Measurements from ENCODE around the gene SPAG8. TPM values are rescaled to one million over a fixed set of nuclear protein-coding genes. Genes with fewer than 3 reads are reported as not detected.

Gene SPAG8
- total and polyA plus RNA-seq, 2 donors (not counting 1 experiment from before 2014, with no cell fraction given): 2.0 to 5.4 TPM

DNA sequence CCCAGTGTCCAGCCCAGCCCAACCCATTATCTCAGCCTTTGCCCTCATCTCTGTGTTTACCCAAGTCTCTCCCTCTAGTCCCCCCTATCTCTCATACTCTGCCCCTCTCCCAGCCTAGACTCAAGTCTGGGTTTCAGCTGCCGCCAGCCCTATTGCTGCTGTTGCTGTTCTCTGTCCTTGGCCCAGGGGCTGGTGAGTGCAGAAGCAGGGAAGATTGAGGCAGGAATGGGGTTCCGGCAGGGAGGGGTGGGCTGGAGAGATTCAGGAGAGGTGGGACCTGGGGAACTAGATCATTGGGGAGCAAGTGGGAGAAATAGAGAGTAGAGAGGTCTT lies 17.7 kb upstream of the SPAG8 start:
- Histone ChIP-seq H3K4me1 (ENCODE audit: control insufficient read depth in 2 of 2, insufficient read depth in 2 of 2, low read length in 2 of 2) (peaks cover 29 to 40% of the 10 kb centered on the region in 2 donors), H2AFZ (ENCODE audit: insufficient read depth, low read depth, low read length, poor library complexity, severe bottlenecking) (peak overlapping the region; percentile 99), H3K9ac (ENCODE audit: low read length) (peak overlapping the region; percentile 86), H3K36me3 (replicated peaks in 1 of 2; ENCODE audit: control extremely low read depth in 1 of 2, control insufficient read depth in 1 of 2, extremely low read depth in 1 of 2, insufficient read depth in 2 of 2, low read length in 1 of 2) (no peaks in the 10 kb centered on the region), H3K4me3 (ENCODE audit: control extremely low read depth in 1 of 5, extremely low read depth in 1 of 5, insufficient read depth in 1 of 5, low read depth in 2 of 5, low read length in 4 of 5) (peak overlapping the region in 4 of 5 experiments; percentile 76 to 80 (median 78)), H3K9me3 (ENCODE audit: control extremely low read depth in 1 of 3, control insufficient read depth in 2 of 3, insufficient read depth in 1 of 3, low read length in 2 of 3) (no peaks in the 10 kb centered on the region), H3K27ac (ENCODE audit: low read length in 2 of 2) (peak overlapping the region; percentile 60 to 78), H4K20me1 (ENCODE audit: control insufficient read depth, insufficient read depth, low read length, poor library complexity, severe bottlenecking) (no peaks in the 10 kb centered on the region), H3K79me2 (ENCODE audit: control insufficient read depth, insufficient read depth, low read length) (peaks cover 6% of the 10 kb centered on the region), H3K27me3 (replicated peaks in 1 of 4; ENCODE audit: control extremely low read depth in 1 of 4, control insufficient read depth in 3 of 4, insufficient read depth in 4 of 4, low read length in 3 of 4) (no peaks in the 10 kb centered on the region), H3K4me2 (replicated peaks; ENCODE audit: low read depth, low read length, poor library complexity, severe bottlenecking) (peak overlapping the region; percentile 96)
- CTCF ChIA-PET: interaction anchor here (1.6 to 5.5 kb wide), 2 partner anchors 15 to 17 kb away, joined by 4 to 58 read pairs; partner anchors contain the start of genes HINT2 and SPAG8
- DNase-seq: no peak
- TF ChIP-seq EZH2 (IDR thresholded peaks at IDR 0.05; ENCODE audit: borderline replicate concordance, insufficient read depth, low read depth, low read length, poor library complexity, severe bottlenecking) (no peak), CTCF (IDR thresholded peaks at IDR 0.05) (no peak)
- H3K4me3 Mint-ChIP-seq: peak overlapping the region; percentile 92
- intact Hi-C loops (cut with micrococcal nuclease): loop anchor here (1.0 to 5.0 kb wide), 5 partner anchors 14 to 712 kb away; partner anchors contain the start of genes ATOSB, CCDC107, HINT2 and RMRP
- no peaks in the 10 kb centered on the region for H3K9me3 Mint-ChIP-seq (ENCODE audit: insufficient read depth)
- 100% methylated on average over 1 of the region's 2 CpGs for WGBS (ENCODE audit: insufficient coverage)
- no peak for ATAC-seq (ENCODE audit: low read depth)
- POLR2A ChIA-PET: no interaction called here
- no peaks in the 10 kb centered on the region for H3K27me3 Mint-ChIP-seq
- peak overlapping the region; percentile 89 for H3K27ac Mint-ChIP-seq
- peaks cover 49% of the 10 kb centered on the region for H3K4me1 Mint-ChIP-seq

DNA sequence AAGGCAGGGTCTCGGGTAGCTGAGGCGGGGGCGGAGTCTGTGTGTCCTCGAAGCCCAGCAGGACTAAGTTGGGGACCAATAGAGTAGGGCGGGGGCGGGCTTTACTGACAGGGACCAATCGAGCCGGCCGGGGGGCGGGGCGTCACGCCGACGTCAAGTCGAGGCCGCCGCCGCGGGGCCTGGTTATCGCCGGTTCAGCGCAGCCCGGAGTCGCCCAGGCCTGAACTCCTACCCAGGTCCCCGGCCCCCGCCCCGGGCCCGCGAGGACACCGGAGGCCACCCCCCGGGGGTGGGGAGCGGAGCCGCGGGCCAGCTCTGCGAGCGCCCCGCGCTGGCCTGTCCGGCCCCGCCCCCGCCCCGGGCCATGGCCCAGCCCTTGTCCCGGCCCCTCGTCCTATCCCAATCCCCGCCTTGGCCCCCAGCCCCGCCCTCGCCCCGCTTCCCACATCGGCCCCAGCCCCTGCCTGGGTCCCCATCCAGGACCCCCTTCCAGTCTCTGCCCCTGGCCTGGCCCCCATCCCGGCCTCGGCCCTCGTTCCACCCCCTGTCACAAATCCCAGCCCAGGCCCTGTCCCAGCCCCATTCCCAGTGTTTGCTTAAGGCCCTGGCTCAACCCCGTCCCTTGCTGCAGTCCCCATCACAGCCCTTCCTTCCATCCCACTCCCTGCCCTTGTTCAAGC lies 17.2 kb upstream of the SPAG8 start, which contains the start of gene TMEM8B:
Gene TMEM8B (plus strand): TSS at position 145 of the 680 bp plus-strand sequence. CDS start 220 bp downstream, at position 365.
- ChIA-PET CTCF (interaction anchor here (0.6 to 6.0 kb wide), 9 partner anchors 8 to 218 kb away, joined by 3 to 141 read pairs (median 4); partner anchors contain the start of genes HINT2 and SPAG8), POLR2A (interaction anchor here (0.9 to 1.1 kb wide), 3 partner anchors 17 to 81 kb away, joined by 3 read pairs; partner anchors contain the start of gene SPAG8)
- Mint-ChIP-seq H3K9me3 (ENCODE audit: insufficient read depth) (no peaks in the 10 kb centered on the region), H3K4me3 (peak within 1 kb of the TSS; percentile 96), H3K27ac (peak within 1 kb of the TSS; percentile 89), H3K27me3 (no peaks in the 10 kb centered on the region), H3K4me1 (peaks cover 44% of the 10 kb centered on the region)
- H3K36me3 ChIP-seq (replicated peaks in 1 of 2; ENCODE audit: control extremely low read depth in 1 of 2, control insufficient read depth in 1 of 2, extremely low read depth in 1 of 2, insufficient read depth in 2 of 2, low read length in 1 of 2): no peaks in the 10 kb centered on the region
- no peaks in the 10 kb centered on the region for H4K20me1 ChIP-seq (ENCODE audit: control insufficient read depth, insufficient read depth, low read length, poor library complexity, severe bottlenecking)
- no peaks in the 10 kb centered on the region for H3K27me3 ChIP-seq (replicated peaks in 1 of 4; ENCODE audit: control extremely low read depth in 1 of 4, control insufficient read depth in 3 of 4, insufficient read depth in 4 of 4, low read length in 3 of 4)
- ATAC-seq (ENCODE audit: low read depth) (peak; percentile 92), DNase-seq (peak; percentile 94)
- peak within 1 kb of the TSS; percentile 60 to 78 for H3K27ac ChIP-seq (ENCODE audit: low read length in 2 of 2)
- peak within 1 kb of the TSS; percentile 96 for H3K4me2 ChIP-seq (replicated peaks; ENCODE audit: low read depth, low read length, poor library complexity, severe bottlenecking)
- TF ChIP-seq EZH2 (IDR thresholded peaks at IDR 0.05; ENCODE audit: borderline replicate concordance, insufficient read depth, low read depth, low read length, poor library complexity, severe bottlenecking): no peak
- TF ChIP-seq CTCF (IDR thresholded peaks at IDR 0.05): no peak
- WGBS (ENCODE audit: insufficient coverage): 1% methylated on average over 53 of the region's 53 CpGs
- intact Hi-C loops (cut with micrococcal nuclease): loop anchor here (1.0 to 5.0 kb wide), 5 partner anchors 14 to 712 kb away; partner anchors contain the start of genes ATOSB, CCDC107, HINT2 and RMRP
- peak within 1 kb of the TSS; percentile 32 to 80 (median 78) for H3K4me3 ChIP-seq (ENCODE audit: control extremely low read depth in 1 of 5, extremely low read depth in 1 of 5, insufficient read depth in 1 of 5, low read depth in 2 of 5, low read length in 4 of 5)
- peak within 1 kb of the TSS; percentile 86 for H3K9ac ChIP-seq (ENCODE audit: low read length)
- H3K9me3 ChIP-seq (ENCODE audit: control extremely low read depth in 1 of 3, control insufficient read depth in 2 of 3, insufficient read depth in 1 of 3, low read length in 2 of 3): no peaks in the 10 kb centered on the region
- peak within 1 kb of the TSS; percentile 99 for H2AFZ ChIP-seq (ENCODE audit: insufficient read depth, low read depth, low read length, poor library complexity, severe bottlenecking)
- peaks cover 6% of the 10 kb centered on the region for H3K79me2 ChIP-seq (ENCODE audit: control insufficient read depth, insufficient read depth, low read length)
- H3K4me1 ChIP-seq (ENCODE audit: control insufficient read depth in 2 of 2, insufficient read depth in 2 of 2, low read length in 2 of 2): peaks cover 24 to 35% of the 10 kb centered on the region in 2 donors

Measured in B cell (primary cell).